Measurements from ENCODE around the gene CYP4A22. TPM values are rescaled to one million over a fixed set of nuclear protein-coding genes. Genes with fewer than 3 reads are reported as not detected.
A peak's percentile ranks its signal among the peaks of the same experiment; 100 is the strongest.

The CYP4A22 gene
- total and polyA plus RNA-seq, 8 donors = not detected

DNA sequence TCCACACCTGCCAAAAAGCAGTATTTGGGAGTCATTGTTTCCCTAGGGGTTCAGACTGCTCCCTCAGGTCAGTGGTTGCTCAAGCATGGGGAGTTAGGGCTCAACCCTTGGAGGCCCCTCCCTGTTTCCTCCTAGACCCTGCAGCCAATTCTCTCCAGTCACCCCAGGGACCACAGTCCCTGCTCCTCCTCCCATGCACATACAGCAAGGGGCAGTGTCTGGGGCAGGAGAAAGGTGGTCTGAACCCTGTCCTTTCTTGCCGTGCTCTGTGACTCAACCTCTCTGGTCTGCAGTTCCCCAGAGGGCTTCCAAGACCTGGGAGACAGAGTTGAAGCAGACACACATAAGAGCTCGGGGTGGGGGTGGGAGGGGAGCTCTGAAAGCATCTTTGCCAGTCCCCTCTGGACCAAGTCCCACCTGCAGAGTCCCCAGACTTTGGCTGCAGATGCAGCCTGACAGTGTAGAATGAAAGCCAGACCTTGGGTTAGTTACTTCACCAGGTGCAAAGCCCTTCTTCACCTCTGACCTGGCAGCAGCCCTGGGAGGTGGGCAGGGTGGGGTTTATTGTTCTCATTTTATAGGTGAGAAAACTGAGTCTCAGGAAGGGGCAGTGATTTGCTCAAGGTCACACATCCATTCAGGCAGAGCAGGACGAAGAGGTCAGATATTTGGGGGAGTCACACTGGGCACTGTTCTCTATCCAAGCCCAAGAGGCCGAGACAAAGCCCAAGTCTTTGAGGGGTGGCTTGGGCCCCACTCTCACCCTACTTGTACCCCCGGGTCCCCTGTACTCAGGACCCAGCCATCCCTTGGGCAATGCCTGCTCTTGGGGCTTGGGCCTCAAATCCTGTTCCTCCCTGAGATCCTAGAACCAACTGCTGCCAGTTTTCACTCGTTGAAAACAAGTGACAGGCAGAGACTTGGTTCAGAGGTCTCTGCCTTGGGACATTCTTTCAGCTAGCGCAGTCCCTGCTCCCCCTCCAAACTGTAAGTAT is 51.8 kb downstream of the CYP4A22 start:
- 68 to 81% (median 74%) methylated on average over 6 to 7 of the region's 7 CpGs for WGBS, 5 donors
- TF ChIP-seq POLR2AphosphoS5 (IDR thresholded peaks at IDR 0.05) (no peak), POLR2A (IDR thresholded peaks at IDR 0.05) (no peak), EP300 (IDR thresholded peaks at IDR 0.05) (no peak)
- TF ChIP-seq, protein P1, sequence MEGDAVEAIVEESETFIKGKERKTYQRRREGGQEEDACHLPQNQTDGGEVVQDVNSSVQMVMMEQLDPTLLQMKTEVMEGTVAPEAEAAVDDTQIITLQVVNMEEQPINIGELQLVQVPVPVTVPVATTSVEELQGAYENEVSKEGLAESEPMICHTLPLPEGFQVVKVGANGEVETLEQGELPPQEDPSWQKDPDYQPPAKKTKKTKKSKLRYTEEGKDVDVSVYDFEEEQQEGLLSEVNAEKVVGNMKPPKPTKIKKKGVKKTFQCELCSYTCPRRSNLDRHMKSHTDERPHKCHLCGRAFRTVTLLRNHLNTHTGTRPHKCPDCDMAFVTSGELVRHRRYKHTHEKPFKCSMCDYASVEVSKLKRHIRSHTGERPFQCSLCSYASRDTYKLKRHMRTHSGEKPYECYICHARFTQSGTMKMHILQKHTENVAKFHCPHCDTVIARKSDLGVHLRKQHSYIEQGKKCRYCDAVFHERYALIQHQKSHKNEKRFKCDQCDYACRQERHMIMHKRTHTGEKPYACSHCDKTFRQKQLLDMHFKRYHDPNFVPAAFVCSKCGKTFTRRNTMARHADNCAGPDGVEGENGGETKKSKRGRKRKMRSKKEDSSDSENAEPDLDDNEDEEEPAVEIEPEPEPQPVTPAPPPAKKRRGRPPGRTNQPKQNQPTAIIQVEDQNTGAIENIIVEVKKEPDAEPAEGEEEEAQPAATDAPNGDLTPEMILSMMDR (IDR thresholded peaks at IDR 0.05) = no peak
- Histone ChIP-seq H3K27me3 (no peaks in the 10 kb centered on the region), H3K36me3 (no peaks in the 10 kb centered on the region), H3K4me3 (peak overlapping the region in 3 of 4 donors; percentile 25 to 47 (median 40)), H3K4me1 (peaks cover 23 to 59% (median 36%) of the 10 kb centered on the region in 4 donors), H3K27ac (peak overlapping the region; percentile 31 to 89 (median 84)), H3K9me3 (no peaks in the 10 kb centered on the region)
- DNase-seq = peak in 1 of 2 donors; percentile 11
- intact Hi-C loops (cut with DNase I; ENCODE audit: low total_unique reads) = loop anchor here (10.0 kb wide), 2 partner anchors 76 to 516 kb away; no protein-coding TSS in a partner anchor

- Histone ChIP-seq H3K27me3 (no peaks in the 10 kb centered on the region), H3K4me1 (peaks cover 23 to 59% (median 36%) of the 10 kb centered on the region in 4 donors), H3K27ac (peak within 1 kb of the TSS; percentile 31 to 89 (median 84)), H3K9me3 (no peaks in the 10 kb centered on the region), H3K36me3 (no peaks in the 10 kb centered on the region), H3K4me3 (peak within 1 kb of the TSS in 3 of 4 donors; percentile 25 to 47 (median 40))
- intact Hi-C loops (cut with DNase I; ENCODE audit: low total_unique reads) = loop anchor here (10.0 kb wide), 3 partner anchors 75 to 535 kb away; no protein-coding TSS in a partner anchor
- WGBS, 5 donors = 17 to 43% (median 28%) methylated on average over 14 to 16 of the region's 16 CpGs
- DNase-seq = peak; percentile 69 to 96
- TF ChIP-seq POLR2A (IDR thresholded peaks at IDR 0.05) = no peak
- TF ChIP-seq POLR2AphosphoS5 (IDR thresholded peaks at IDR 0.05) = peak in 2 of 3 donors; percentile 57 to 80
- TF ChIP-seq EP300 (IDR thresholded peaks at IDR 0.05) = no peak
- TF ChIP-seq, protein P1 (IDR thresholded peaks at IDR 0.05) = no peak
These were observed 52.7 kb downstream of the CYP4A22 start, which contains the start of gene PDZK1IP1 for GRCh38 chr1:47189844-47190508. TSS of gene PDZK1IP1 (minus strand) at chr1:47190036. CDS start at chr1:47189932, 104 bp downstream.

DNA sequence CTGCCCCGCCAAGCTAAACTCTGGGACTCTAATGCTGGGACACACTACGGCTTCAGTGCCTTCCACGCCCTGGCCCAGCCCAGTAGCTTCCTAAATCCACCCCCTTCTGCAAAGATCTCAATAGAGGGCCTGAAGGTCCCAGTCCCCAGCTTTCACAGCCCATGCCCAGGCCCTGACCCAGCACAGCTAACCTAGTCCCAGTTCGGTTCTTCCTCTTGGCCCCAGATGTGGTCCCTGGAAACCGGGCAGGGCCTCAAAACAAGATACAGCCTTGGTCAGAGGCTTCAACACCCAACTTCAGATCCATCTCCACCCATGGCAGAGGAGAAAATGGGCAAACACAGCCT is 53.2 kb downstream of the CYP4A22 start:
- no peak for DNase-seq
- 28 to 41% (median 37%) methylated on average over 5 of the region's 5 CpGs for WGBS, 5 donors
- H3K27me3 ChIP-seq = peaks cover 0 to 3% (median 0%) of the 10 kb centered on the region in 3 donors
- no peaks in the 10 kb centered on the region for H3K36me3 ChIP-seq
- intact Hi-C loops (cut with DNase I; ENCODE audit: low total_unique reads) = loop anchor here (10.0 kb wide), 1 partner anchor 534 kb away; no protein-coding TSS in a partner anchor
- TF ChIP-seq, protein P1 (IDR thresholded peaks at IDR 0.05) = no peak
- TF ChIP-seq POLR2A (IDR thresholded peaks at IDR 0.05) (no peak), EP300 (IDR thresholded peaks at IDR 0.05) (no peak), POLR2AphosphoS5 (IDR thresholded peaks at IDR 0.05) (no peak)
- no peaks in the 10 kb centered on the region for H3K9me3 ChIP-seq
- peak overlapping the region; percentile 22 to 89 (median 84) for H3K27ac ChIP-seq
- H3K4me3 ChIP-seq = no peak overlapping the region
- peaks cover 23 to 59% (median 36%) of the 10 kb centered on the region in 4 donors for H3K4me1 ChIP-seq

GRCh38 chr1:47190857-47191256 is 53.6 kb downstream of the CYP4A22 start:
- intact Hi-C loops (cut with DNase I; ENCODE audit: low total_unique reads) = loop anchor here (10.0 kb wide), 1 partner anchor 534 kb away; no protein-coding TSS in a partner anchor
- H3K4me1 ChIP-seq = peaks cover 23 to 59% (median 36%) of the 10 kb centered on the region in 4 donors

More at GRCh38 chr1:47190857-47191256, 53.6 kb downstream of the CYP4A22 start:
- no peaks in the 10 kb centered on the region for H3K9me3 ChIP-seq
- H3K27me3 ChIP-seq = peaks cover 0 to 4% (median 0%) of the 10 kb centered on the region in 3 donors
- H3K27ac ChIP-seq = peak overlapping the region in 4 of 5 donors; percentile 66 to 89 (median 85)
- peak in 1 of 2 donors; percentile 5 for DNase-seq
- no peak overlapping the region for H3K4me3 ChIP-seq
- TF ChIP-seq POLR2AphosphoS5 (IDR thresholded peaks at IDR 0.05) = no peak
- TF ChIP-seq, protein P1 (IDR thresholded peaks at IDR 0.05) = no peak
- TF ChIP-seq EP300 (IDR thresholded peaks at IDR 0.05) = no peak
- TF ChIP-seq POLR2A (IDR thresholded peaks at IDR 0.05) = no peak
- no peaks in the 10 kb centered on the region for H3K36me3 ChIP-seq
- WGBS, 5 donors = 89 to 96% (median 93%) methylated on average over 3 to 6 of the region's 6 CpGs
